ENCODE data around the gene SPON1. TPM values are rescaled to one million over a fixed set of nuclear protein-coding genes. Genes with fewer than 3 reads are reported as not detected.
"Not testable (repeated sequence)": the region's sequence is repeated elsewhere in the genome, so short reads cannot be mapped to it uniquely, and the experiment has no call there.

The SPON1 gene
- polyA plus RNA-seq, 6 donors from 2014 or later, result 0.49 to 1.1 (median 0.85) TPM; not detected in 1

- no peak for DNase-seq
- peak overlapping the region in 1 of 8 donors; percentile 37 for H3K4me3 Mint-ChIP-seq
- no peak overlapping the region for H3K27ac Mint-ChIP-seq
- H3K4me1 Mint-ChIP-seq, result peaks cover 0 to 8% (median 6%) of the 10 kb centered on the region in 3 donors
- peaks cover 0 to 2% (median 0%) of the 10 kb centered on the region in 7 donors for H3K9me3 Mint-ChIP-seq
- H3K27me3 Mint-ChIP-seq, result peaks cover 0 to 35% (median 22%) of the 10 kb centered on the region in 3 donors
- H3K36me3 Mint-ChIP-seq, result no peaks in the 10 kb centered on the region
- ATAC-seq (ENCODE audit: low read depth in 2 of 2), result no peak
Observed at GRCh38 chr11:14067686-14068085, 105.2 kb downstream of the SPON1 start.

- Mint-ChIP-seq H3K4me3 (no peak overlapping the region), H3K36me3 (no peaks in the 10 kb centered on the region), H3K4me1 (peaks cover 0 to 3% (median 0%) of the 10 kb centered on the region in 3 donors), H3K27me3 (peaks cover 0 to 12% (median 6%) of the 10 kb centered on the region in 3 donors), H3K9me3 (peaks cover 0 to 2% (median 0%) of the 10 kb centered on the region in 7 donors), H3K27ac (no peak overlapping the region)
- DNase-seq, result no peak
- ATAC-seq (ENCODE audit: low read depth in 2 of 2), result no peak
Observed at GRCh38 chr11:14070896-14071295, 108.4 kb downstream of the SPON1 start.

GRCh38 chr11:14073849-14074476 lies 111.4 kb downstream of the SPON1 start:
- Mint-ChIP-seq H3K27me3 (peaks cover 0 to 8% (median 6%) of the 10 kb centered on the region in 3 donors), H3K36me3 (no peaks in the 10 kb centered on the region), H3K4me1 (peaks cover 8 to 18% (median 15%) of the 10 kb centered on the region in 3 donors), H3K27ac (peak overlapping the region in 2 of 6 donors; percentile 4 to 50), H3K9me3 (no peaks in the 10 kb centered on the region), H3K4me3 (no peak overlapping the region)
- DNase-seq (no peak), ATAC-seq (ENCODE audit: low read depth in 2 of 2) (no peak)

GRCh38 chr11:14075118-14076078 lies 112.9 kb downstream of the SPON1 start:
- H3K27ac Mint-ChIP-seq, result peak overlapping the region in 3 of 6 donors; percentile 20 to 92 (median 87)
- DNase-seq (no peak), ATAC-seq (ENCODE audit: low read depth in 2 of 2) (no peak)
- H3K36me3 Mint-ChIP-seq, result no peaks in the 10 kb centered on the region
- peaks cover 18 to 32% (median 26%) of the 10 kb centered on the region in 3 donors for H3K4me1 Mint-ChIP-seq
- H3K4me3 Mint-ChIP-seq, result no peak overlapping the region
- H3K27me3 Mint-ChIP-seq, result no peaks in the 10 kb centered on the region
- no peaks in the 10 kb centered on the region for H3K9me3 Mint-ChIP-seq

- H3K27ac Mint-ChIP-seq, result peak overlapping the region; percentile 30 to 92 (median 76)
- H3K27me3 Mint-ChIP-seq, result no peaks in the 10 kb centered on the region
- no peaks in the 10 kb centered on the region for H3K9me3 Mint-ChIP-seq
- no peaks in the 10 kb centered on the region for H3K36me3 Mint-ChIP-seq
- peak overlapping the region; percentile 33 to 86 (median 70) for H3K4me3 Mint-ChIP-seq
- peak; percentile 72 to 75 for ATAC-seq (ENCODE audit: low read depth in 2 of 2)
- DNase-seq, result peak; percentile 18
- peaks cover 18 to 29% (median 26%) of the 10 kb centered on the region in 3 donors for H3K4me1 Mint-ChIP-seq
Observed at GRCh38 chr11:14079011-14079410, 116.5 kb downstream of the SPON1 start.

- peak overlapping the region in 1 of 6 donors; percentile 92 for H3K27ac Mint-ChIP-seq
- peak overlapping the region in 3 of 8 donors; percentile 59 to 86 (median 74) for H3K4me3 Mint-ChIP-seq
Observed at GRCh38 chr11:14079797-14080196, 117.3 kb downstream of the SPON1 start.

GRCh38 chr11:14081581-14082231 lies 119.2 kb downstream of the SPON1 start:
- Mint-ChIP-seq H3K36me3 (no peaks in the 10 kb centered on the region), H3K27ac (no peak overlapping the region), H3K27me3 (peaks cover 0 to 4% (median under 1%) of the 10 kb centered on the region in 3 donors), H3K4me3 (no peak overlapping the region), H3K9me3 (peaks cover 0 to 10% (median 6%) of the 10 kb centered on the region in 7 donors), H3K4me1 (peaks cover 18 to 29% (median 26%) of the 10 kb centered on the region in 3 donors)
- no peak for DNase-seq
- no peak for ATAC-seq (ENCODE audit: low read depth in 2 of 2)

More at GRCh38 chr11:14079797-14080196, 117.3 kb downstream of the SPON1 start:
- Mint-ChIP-seq H3K9me3 (peaks cover 0 to 6% (median 4%) of the 10 kb centered on the region in 7 donors), H3K27me3 (no peaks in the 10 kb centered on the region), H3K4me1 (peaks cover 18 to 29% (median 26%) of the 10 kb centered on the region in 3 donors), H3K36me3 (no peaks in the 10 kb centered on the region)
- ATAC-seq (ENCODE audit: low read depth in 2 of 2) (no peak), DNase-seq (no peak)

- Mint-ChIP-seq H3K36me3 (no peaks in the 10 kb centered on the region), H3K4me3 (no peak overlapping the region), H3K27me3 (peaks cover 0 to 11% (median 6%) of the 10 kb centered on the region in 3 donors), H3K27ac (no peak overlapping the region), H3K4me1 (peaks cover 18 to 27% (median 26%) of the 10 kb centered on the region in 3 donors), H3K9me3 (peaks cover 0 to 12% (median 6%) of the 10 kb centered on the region in 7 donors)
- ATAC-seq (ENCODE audit: low read depth in 2 of 2), result no peak
- no peak for DNase-seq
Observed at GRCh38 chr11:14082338-14082737, 119.8 kb downstream of the SPON1 start.

- H3K36me3 Mint-ChIP-seq; ATAC-seq (ENCODE audit: low read depth in 2 of 2); H3K4me3 Mint-ChIP-seq; DNase-seq; H3K4me1 Mint-ChIP-seq; H3K27ac Mint-ChIP-seq: not testable (repeated sequence)
- Mint-ChIP-seq H3K27me3 (peaks cover 4 to 34% (median 24%) of the 10 kb centered on the region in 3 donors), H3K9me3 (peaks cover 0 to 12% (median 6%) of the 10 kb centered on the region in 7 donors)
Observed at GRCh38 chr11:14088861-14089260, 126.3 kb downstream of the SPON1 start.

GRCh38 chr11:14089690-14090462 lies 127.4 kb downstream of the SPON1 start:
- no peak overlapping the region for H3K4me3 Mint-ChIP-seq

GRCh38 chr11:14090631-14091030 lies 128.1 kb downstream of the SPON1 start:
- H3K27me3 Mint-ChIP-seq, result peaks cover 4 to 34% (median 24%) of the 10 kb centered on the region in 3 donors
- not testable (repeated sequence) for H3K9me3 Mint-ChIP-seq; DNase-seq; H3K4me1 Mint-ChIP-seq; H3K4me3 Mint-ChIP-seq; ATAC-seq (ENCODE audit: low read depth in 2 of 2); H3K36me3 Mint-ChIP-seq
- peak overlapping the region in 1 of 6 donors; percentile 25 for H3K27ac Mint-ChIP-seq

More at GRCh38 chr11:14089690-14090462, 127.4 kb downstream of the SPON1 start:
- Mint-ChIP-seq H3K27me3 (peaks cover 4 to 34% (median 24%) of the 10 kb centered on the region in 3 donors), H3K4me1 (no peaks in the 10 kb centered on the region), H3K9me3 (peaks cover 0 to 5% (median 3%) of the 10 kb centered on the region in 7 donors), H3K27ac (no peak overlapping the region), H3K36me3 (no peaks in the 10 kb centered on the region)
- ATAC-seq (ENCODE audit: low read depth in 2 of 2), result no peak
- DNase-seq, result no peak

GRCh38 chr11:14093065-14093464 lies 130.5 kb downstream of the SPON1 start:
- Mint-ChIP-seq H3K27me3 (peaks cover 4 to 16% (median 11%) of the 10 kb centered on the region in 3 donors), H3K27ac (no peak overlapping the region), H3K4me1 (no peaks in the 10 kb centered on the region), H3K4me3 (no peak overlapping the region), H3K36me3 (no peaks in the 10 kb centered on the region), H3K9me3 (no peaks in the 10 kb centered on the region)
- ATAC-seq (ENCODE audit: low read depth in 2 of 2), result no peak
- no peak for DNase-seq

Data from naive B cell (primary cell).